Measurements from ENCODE around the gene YIPF3. TPM values are rescaled to one million over a fixed set of nuclear protein-coding genes. Genes with fewer than 3 reads are reported as not detected.

Gene YIPF3
- total and polyA plus RNA-seq, 2 donors (not counting 1 experiment from before 2014, with no cell fraction given): 64.3 to 92.6 TPM

GRCh38 chr6:43541774-43542471 lies 25.2 kb upstream of the YIPF3 start:
- intact Hi-C loops (cut with micrococcal nuclease): no loop called here
- peaks cover 0 to 39% of the 10 kb centered on the region in 2 experiments for H3K36me3 ChIP-seq (replicated peaks in 1 of 2; ENCODE audit: control extremely low read depth in 1 of 2, control insufficient read depth in 1 of 2, extremely low read depth in 1 of 2, insufficient read depth in 2 of 2, low read length in 1 of 2)

More at GRCh38 chr6:43541774-43542471, 25.2 kb upstream of the YIPF3 start:
- Histone ChIP-seq H2AFZ (ENCODE audit: insufficient read depth, low read depth, low read length, poor library complexity, severe bottlenecking) (no peak overlapping the region), H3K9ac (ENCODE audit: low read length) (no peak overlapping the region), H3K27me3 (replicated peaks in 1 of 4; ENCODE audit: control extremely low read depth in 1 of 4, control insufficient read depth in 3 of 4, insufficient read depth in 4 of 4, low read length in 3 of 4) (no peaks in the 10 kb centered on the region), H3K79me2 (ENCODE audit: control insufficient read depth, insufficient read depth, low read length) (no peaks in the 10 kb centered on the region), H3K4me1 (ENCODE audit: control insufficient read depth in 2 of 2, insufficient read depth in 2 of 2, low read length in 2 of 2) (no peaks in the 10 kb centered on the region), H3K4me2 (replicated peaks; ENCODE audit: low read depth, low read length, poor library complexity, severe bottlenecking) (no peak overlapping the region), H4K20me1 (ENCODE audit: control insufficient read depth, insufficient read depth, low read length, poor library complexity, severe bottlenecking) (no peaks in the 10 kb centered on the region), H3K27ac (ENCODE audit: low read length in 2 of 2) (no peak overlapping the region), H3K9me3 (ENCODE audit: control extremely low read depth in 1 of 3, control insufficient read depth in 2 of 3, insufficient read depth in 1 of 3, low read length in 2 of 3) (no peaks in the 10 kb centered on the region), H3K4me3 (ENCODE audit: control extremely low read depth in 1 of 5, extremely low read depth in 1 of 5, insufficient read depth in 1 of 5, low read depth in 2 of 5, low read length in 4 of 5) (no peak overlapping the region)
- ATAC-seq (ENCODE audit: low read depth) (no peak), DNase-seq (no peak)
- Mint-ChIP-seq H3K9me3 (ENCODE audit: insufficient read depth) (no peaks in the 10 kb centered on the region), H3K27ac (peak overlapping the region; percentile 5), H3K4me3 (no peak overlapping the region), H3K4me1 (peaks cover 4% of the 10 kb centered on the region), H3K27me3 (no peaks in the 10 kb centered on the region)
- 93% methylated on average over 2 of the region's 8 CpGs for WGBS (ENCODE audit: insufficient coverage)
- TF ChIP-seq CTCF (IDR thresholded peaks at IDR 0.05) (no peak), EZH2 (IDR thresholded peaks at IDR 0.05; ENCODE audit: borderline replicate concordance, insufficient read depth, low read depth, low read length, poor library complexity, severe bottlenecking) (no peak)
- ChIA-PET CTCF (no interaction called here), POLR2A (no interaction called here)

Measured in B cell (primary cell).